PFSK-1 (cell line): Measurements from ENCODE around the gene DPH7.

Source experiments
- POLR2AphosphoS5 ChIP-seq: IDR thresholded peaks from 2 replicates; pipeline ENCODE4 v1.6.1; 2012; ENCODE audit warnings: low read depth, mild to moderate bottlenecking, control low read depth, low read length, moderate library complexity
- REST ChIP-seq, 2 experiments: IDR thresholded peaks; 2 replicates each; pipeline versions ENCODE4 v1.6.1 to v1.8.0; 2011 to 2012; ENCODE audit warnings: low read depth in 2 of 2, low read length in 2 of 2, control low read depth in 1 of 2, inconsistent platforms in 1 of 2, mild to moderate bottlenecking in 1 of 2, moderate library complexity in 1 of 2; ENCODE audit not compliant: insufficient read depth in 1 of 2

DNA sequence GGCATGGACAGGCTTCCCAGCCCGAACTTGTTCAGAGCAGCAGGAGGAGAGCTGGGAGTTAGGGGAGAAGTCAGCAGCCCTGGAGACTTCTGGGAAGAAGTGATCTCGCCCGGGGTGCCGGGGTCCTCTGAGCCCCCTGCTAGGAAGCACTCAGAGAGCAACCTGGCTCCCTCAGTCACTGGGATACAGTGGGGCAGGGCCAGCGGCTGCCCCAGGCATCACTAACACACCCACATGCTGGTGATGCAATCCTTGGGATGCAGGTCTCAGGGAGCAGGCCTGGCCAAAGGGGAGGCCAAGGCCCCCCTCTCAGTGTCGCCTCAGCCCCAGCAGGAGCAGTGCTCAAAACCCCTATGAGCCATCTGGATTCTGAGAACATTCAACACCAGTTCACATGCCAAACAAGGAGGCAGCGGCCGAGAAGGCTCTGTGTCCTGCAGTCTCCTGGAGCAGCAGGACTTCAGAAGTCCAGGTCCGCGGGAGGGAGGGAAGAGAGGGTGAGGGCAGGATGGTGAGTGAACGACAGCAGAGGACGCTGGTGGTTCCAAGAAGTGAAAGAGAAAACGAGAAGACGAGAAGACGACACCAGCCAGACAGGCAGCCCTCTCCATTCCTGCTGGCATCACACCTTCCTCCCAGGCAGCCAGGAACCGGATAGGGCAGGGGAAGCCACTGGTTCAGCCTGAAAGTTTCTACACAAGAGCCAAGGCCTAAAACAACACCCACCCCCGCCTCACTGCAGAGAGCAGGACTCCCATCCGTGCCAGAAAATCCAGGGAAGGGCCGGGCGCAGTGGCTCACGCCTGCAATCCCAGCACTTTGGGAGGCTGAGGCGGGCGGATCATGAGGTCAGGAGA lies 30.8 kb downstream of the DPH7 start:
- TF ChIP-seq REST (IDR thresholded peaks at IDR 0.05; ENCODE audit: insufficient read depth in 1 of 2, low read depth in 2 of 2, low read length in 2 of 2) (no peak), POLR2AphosphoS5 (no peak)
